Ovary (tissue), 3 donors: ENCODE data around the gene NUDT4.

Experiments
- EP300 ChIP-seq: sonication (generic); formaldehyde crosslinking; IDR thresholded peaks from one replicate; pipeline ENCODE4 v1.6.1; 2017; ENCODE audit warnings: antibody characterized with exemption
- POLR2A ChIP-seq: fragments of 450-650 bp; IDR thresholded peaks from one replicate; pipeline ENCODE4 v1.6.1; 2017; ENCODE audit warnings: antibody characterized with exemption, mild to moderate bottlenecking, moderate library complexity
- TF ChIP-seq, protein P1 (sequence below), 3 donors: fragments of 450-650 bp in 2 of 3; fragments of 200-600 bp in 1 of 3; IDR thresholded peaks; one replicate each; pipeline versions ENCODE4 v1.5.1 to v1.8.0; 2016 to 2022; ENCODE audit warnings: antibody characterized with exemption in 3 of 3, mild to moderate bottlenecking in 1 of 3
- donor health status: DM: no; HTN: no; CAD: no.

DNA sequence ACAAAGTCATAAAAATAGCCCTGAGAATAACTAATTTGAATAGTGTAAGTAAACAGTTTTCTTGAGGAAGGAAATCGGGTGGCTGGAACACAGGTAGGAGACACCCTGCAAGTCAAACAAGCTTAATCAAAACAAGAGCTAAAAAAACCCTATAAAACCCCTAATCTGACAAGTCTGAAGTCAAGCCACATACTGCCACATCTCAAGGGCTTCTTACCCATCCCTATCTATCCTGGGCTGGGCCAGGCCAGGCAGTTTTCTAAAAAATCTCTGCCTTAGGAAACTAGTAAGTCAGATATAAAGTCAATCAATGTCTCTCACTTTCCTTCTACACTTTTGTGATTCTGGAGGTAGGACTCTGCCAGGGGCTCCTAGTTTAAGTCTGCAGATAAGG is 48.7 kb downstream of the NUDT4 start:
- no peak for TF ChIP-seq POLR2A
- TF ChIP-seq, protein P1, sequence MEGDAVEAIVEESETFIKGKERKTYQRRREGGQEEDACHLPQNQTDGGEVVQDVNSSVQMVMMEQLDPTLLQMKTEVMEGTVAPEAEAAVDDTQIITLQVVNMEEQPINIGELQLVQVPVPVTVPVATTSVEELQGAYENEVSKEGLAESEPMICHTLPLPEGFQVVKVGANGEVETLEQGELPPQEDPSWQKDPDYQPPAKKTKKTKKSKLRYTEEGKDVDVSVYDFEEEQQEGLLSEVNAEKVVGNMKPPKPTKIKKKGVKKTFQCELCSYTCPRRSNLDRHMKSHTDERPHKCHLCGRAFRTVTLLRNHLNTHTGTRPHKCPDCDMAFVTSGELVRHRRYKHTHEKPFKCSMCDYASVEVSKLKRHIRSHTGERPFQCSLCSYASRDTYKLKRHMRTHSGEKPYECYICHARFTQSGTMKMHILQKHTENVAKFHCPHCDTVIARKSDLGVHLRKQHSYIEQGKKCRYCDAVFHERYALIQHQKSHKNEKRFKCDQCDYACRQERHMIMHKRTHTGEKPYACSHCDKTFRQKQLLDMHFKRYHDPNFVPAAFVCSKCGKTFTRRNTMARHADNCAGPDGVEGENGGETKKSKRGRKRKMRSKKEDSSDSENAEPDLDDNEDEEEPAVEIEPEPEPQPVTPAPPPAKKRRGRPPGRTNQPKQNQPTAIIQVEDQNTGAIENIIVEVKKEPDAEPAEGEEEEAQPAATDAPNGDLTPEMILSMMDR (IDR thresholded peaks at IDR 0.05) = no peak
- TF ChIP-seq EP300 = no peak
